ENCODE measurements around the gene KLK10. TPM values are rescaled to one million over a fixed set of nuclear protein-coding genes. Genes with fewer than 3 reads are reported as not detected.

Gene KLK10
- total and polyA plus RNA-seq, 2 donors (not counting 1 experiment from before 2014, with no cell fraction given) = 0.03 TPM; not detected in 1

- no peak for TF ChIP-seq CTCF (conservative IDR thresholded peaks at IDR 0.05 in 1 of 2, IDR thresholded peaks at IDR 0.05 in 1 of 2; ENCODE audit: low read depth in 1 of 2, low read length in 2 of 2)
- no peak for TF ChIP-seq EZH2 (IDR thresholded peaks at IDR 0.05; ENCODE audit: low read length, missing control alignments)
- no peak overlapping the region for H2AFZ ChIP-seq (ENCODE audit: low read length)
- H3K27me3 ChIP-seq (ENCODE audit: control insufficient read depth, insufficient read depth, low read length) = peaks cover 3% of the 10 kb centered on the region
- no peak overlapping the region for H3K4me2 ChIP-seq (ENCODE audit: extremely low read depth, insufficient read depth, low read length)
- H4K20me1 ChIP-seq (ENCODE audit: control insufficient read depth, extremely low read depth, insufficient read depth, low read length) = no peaks in the 10 kb centered on the region
- H3K4me3 ChIP-seq (replicated peaks in 1 of 4; ENCODE audit: control extremely low read depth in 1 of 4, insufficient read depth in 1 of 4, low read depth in 3 of 4, low read length in 4 of 4) = no peak overlapping the region
- H3K4me1 ChIP-seq (ENCODE audit: control insufficient read depth, extremely low read depth, insufficient read depth, low read length) = no peaks in the 10 kb centered on the region
- no peaks in the 10 kb centered on the region for H3K79me2 ChIP-seq (ENCODE audit: control insufficient read depth, insufficient read depth, low read length)
- H3K36me3 ChIP-seq (ENCODE audit: control insufficient read depth, insufficient read depth, low read length) = no peaks in the 10 kb centered on the region
- no peak for DNase-seq (ENCODE audit: low read depth in 2 of 2)
- no peak overlapping the region for H3K27ac ChIP-seq (ENCODE audit: insufficient read depth, low read length)
- no peak overlapping the region for H3K9ac ChIP-seq (ENCODE audit: insufficient read depth, low read length)
- H3K9me3 ChIP-seq (ENCODE audit: control insufficient read depth, insufficient read depth, low read depth, low read length) = no peaks in the 10 kb centered on the region
These were observed 3.7 kb downstream of the KLK10 start for GRCh38 chr19:51015691-51016267.

GRCh38 chr19:51014242-51014641, 5.3 kb downstream of the KLK10 start:
- no peak for TF ChIP-seq EZH2 (IDR thresholded peaks at IDR 0.05; ENCODE audit: low read length, missing control alignments)
- no peak for TF ChIP-seq CTCF (conservative IDR thresholded peaks at IDR 0.05 in 1 of 2, IDR thresholded peaks at IDR 0.05 in 1 of 2; ENCODE audit: low read depth in 1 of 2, low read length in 2 of 2)
- no peak overlapping the region for H3K27ac ChIP-seq (ENCODE audit: insufficient read depth, low read length)
- no peaks in the 10 kb centered on the region for H3K79me2 ChIP-seq (ENCODE audit: control insufficient read depth, insufficient read depth, low read length)
- H3K27me3 ChIP-seq (ENCODE audit: control insufficient read depth, insufficient read depth, low read length) = peaks cover 3% of the 10 kb centered on the region
- no peak overlapping the region for H3K9ac ChIP-seq (ENCODE audit: insufficient read depth, low read length)
- no peak overlapping the region for H2AFZ ChIP-seq (ENCODE audit: low read length)
- H3K4me1 ChIP-seq (ENCODE audit: control insufficient read depth, extremely low read depth, insufficient read depth, low read length) = no peaks in the 10 kb centered on the region
- no peak overlapping the region for H3K4me2 ChIP-seq (ENCODE audit: extremely low read depth, insufficient read depth, low read length)
- no peaks in the 10 kb centered on the region for H3K9me3 ChIP-seq (ENCODE audit: control insufficient read depth, insufficient read depth, low read depth, low read length)
- DNase-seq (ENCODE audit: low read depth in 2 of 2) = no peak
- H3K4me3 ChIP-seq (replicated peaks in 1 of 4; ENCODE audit: control extremely low read depth in 1 of 4, insufficient read depth in 1 of 4, low read depth in 3 of 4, low read length in 4 of 4) = no peak overlapping the region
- H4K20me1 ChIP-seq (ENCODE audit: control insufficient read depth, extremely low read depth, insufficient read depth, low read length) = no peaks in the 10 kb centered on the region
- H3K36me3 ChIP-seq (ENCODE audit: control insufficient read depth, insufficient read depth, low read length) = no peaks in the 10 kb centered on the region

DNA sequence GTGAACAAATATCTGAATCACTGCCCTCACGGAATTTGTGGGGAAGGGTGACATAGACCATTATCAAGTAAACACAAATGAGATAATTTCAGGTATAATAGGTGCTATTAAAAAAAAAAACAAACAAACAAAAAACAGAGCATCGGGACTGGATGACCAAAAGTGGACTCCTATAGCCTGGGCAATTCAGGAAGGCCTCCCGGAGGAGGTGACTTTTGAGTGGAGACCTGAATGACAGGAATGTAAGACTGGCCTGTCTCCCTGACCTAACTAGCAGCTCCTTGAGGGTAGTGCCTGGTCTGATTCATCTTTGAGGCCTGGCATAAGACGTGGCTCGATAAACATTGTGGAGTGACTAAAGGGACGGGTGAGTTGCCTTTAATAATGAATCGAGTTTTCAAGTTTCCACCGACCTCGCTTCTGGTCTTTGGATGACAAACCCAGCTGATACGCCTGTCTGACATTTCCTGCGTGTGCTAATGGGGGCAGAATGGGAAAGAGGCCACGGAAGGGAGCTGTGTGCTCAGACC, 6.8 kb downstream of the KLK10 start:
- Histone ChIP-seq H3K4me3 (replicated peaks in 1 of 4; ENCODE audit: control extremely low read depth in 1 of 4, insufficient read depth in 1 of 4, low read depth in 3 of 4, low read length in 4 of 4) (no peak overlapping the region), H3K79me2 (ENCODE audit: control insufficient read depth, insufficient read depth, low read length) (no peaks in the 10 kb centered on the region), H3K27ac (ENCODE audit: insufficient read depth, low read length) (no peak overlapping the region), H2AFZ (ENCODE audit: low read length) (no peak overlapping the region), H4K20me1 (ENCODE audit: control insufficient read depth, extremely low read depth, insufficient read depth, low read length) (no peaks in the 10 kb centered on the region), H3K36me3 (ENCODE audit: control insufficient read depth, insufficient read depth, low read length) (no peaks in the 10 kb centered on the region), H3K9me3 (ENCODE audit: control insufficient read depth, insufficient read depth, low read depth, low read length) (no peaks in the 10 kb centered on the region), H3K9ac (ENCODE audit: insufficient read depth, low read length) (no peak overlapping the region), H3K4me1 (ENCODE audit: control insufficient read depth, extremely low read depth, insufficient read depth, low read length) (no peaks in the 10 kb centered on the region), H3K27me3 (ENCODE audit: control insufficient read depth, insufficient read depth, low read length) (peaks cover 3% of the 10 kb centered on the region), H3K4me2 (ENCODE audit: extremely low read depth, insufficient read depth, low read length) (no peak overlapping the region)
- no peak for DNase-seq (ENCODE audit: low read depth in 2 of 2)
- TF ChIP-seq CTCF (conservative IDR thresholded peaks at IDR 0.05 in 1 of 2, IDR thresholded peaks at IDR 0.05 in 1 of 2; ENCODE audit: low read depth in 1 of 2, low read length in 2 of 2) (no peak), EZH2 (IDR thresholded peaks at IDR 0.05; ENCODE audit: low read length, missing control alignments) (no peak)

Measured in fibroblast of lung (primary cell).